ENCODE data around the gene SCD. TPM values are rescaled to one million over a fixed set of nuclear protein-coding genes. Genes with fewer than 3 reads are reported as not detected.

SCD gene
- polyA plus RNA-seq, 3 donors: 37.8 to 56.9 (median 45.6) TPM

- no peak for DNase-seq (ENCODE audit: extremely low read depth in 1 of 11, low read depth in 9 of 11, low spot score in 4 of 11)
These were observed 8.1 kb downstream of the SCD start for GRCh38 chr10:100355086-100355485.

- DNase-seq (ENCODE audit: extremely low read depth in 1 of 11, low read depth in 9 of 11, low spot score in 4 of 11): no peak
These were observed 9.3 kb downstream of the SCD start for GRCh38 chr10:100356067-100357017.

GRCh38 chr10:100357059-100357858, 10.2 kb downstream of the SCD start:
- DNase-seq (ENCODE audit: extremely low read depth in 1 of 11, low read depth in 9 of 11, low spot score in 4 of 11): no peak

DNA sequence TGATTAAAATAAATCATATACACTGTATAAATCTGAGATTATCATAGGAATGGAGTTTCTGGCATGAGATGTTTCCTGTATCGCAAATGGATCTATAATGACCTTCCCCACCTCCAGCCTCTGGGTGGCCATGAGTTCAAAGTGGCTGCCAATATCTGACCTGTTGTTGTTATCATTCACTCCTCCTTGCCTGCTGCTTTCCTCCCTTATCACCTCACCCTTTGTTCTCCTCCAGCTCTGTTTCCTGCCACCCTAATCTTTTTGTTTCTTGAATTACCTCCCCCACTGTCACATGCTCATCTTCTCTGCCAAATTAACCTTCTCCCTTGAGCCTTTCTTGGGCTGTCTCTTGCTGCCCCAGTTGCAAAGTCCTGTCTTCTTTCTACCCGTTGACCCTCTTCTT, 12.0 kb downstream of the SCD start:
- DNase-seq (ENCODE audit: extremely low read depth in 1 of 11, low read depth in 9 of 11, low spot score in 4 of 11): no peak

DNA sequence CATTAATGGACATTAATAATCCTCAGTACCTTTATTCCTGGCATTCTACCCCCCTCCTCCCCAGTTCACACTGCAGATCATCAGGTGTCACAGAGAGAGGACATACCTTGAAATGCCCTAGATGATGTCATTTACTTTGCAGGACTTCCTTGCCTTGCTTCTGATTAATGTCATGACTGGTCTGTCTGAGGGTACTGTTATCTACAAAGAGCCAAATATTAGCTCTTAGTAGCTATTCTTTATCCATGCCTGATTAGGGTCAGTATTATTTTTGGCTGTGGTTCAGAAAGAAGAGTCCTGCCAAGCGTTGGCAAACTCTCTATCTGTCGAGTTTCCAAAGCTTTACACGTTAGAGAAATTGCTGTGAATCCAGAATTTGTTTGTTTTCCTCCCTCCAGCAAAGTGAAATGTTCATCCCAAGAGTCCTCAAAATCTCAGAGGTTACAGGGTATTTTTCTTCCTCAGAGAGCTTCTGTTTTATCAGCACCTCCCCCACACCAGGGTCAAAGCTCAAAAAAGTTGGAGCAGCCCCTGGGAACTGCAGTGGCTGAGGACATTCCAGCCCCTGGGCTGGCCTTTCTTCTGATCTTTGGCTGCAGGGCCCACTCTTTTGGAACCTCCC, 12.6 kb downstream of the SCD start:
- DNase-seq (ENCODE audit: extremely low read depth in 1 of 11, low read depth in 9 of 11, low spot score in 4 of 11): no peak

DNA sequence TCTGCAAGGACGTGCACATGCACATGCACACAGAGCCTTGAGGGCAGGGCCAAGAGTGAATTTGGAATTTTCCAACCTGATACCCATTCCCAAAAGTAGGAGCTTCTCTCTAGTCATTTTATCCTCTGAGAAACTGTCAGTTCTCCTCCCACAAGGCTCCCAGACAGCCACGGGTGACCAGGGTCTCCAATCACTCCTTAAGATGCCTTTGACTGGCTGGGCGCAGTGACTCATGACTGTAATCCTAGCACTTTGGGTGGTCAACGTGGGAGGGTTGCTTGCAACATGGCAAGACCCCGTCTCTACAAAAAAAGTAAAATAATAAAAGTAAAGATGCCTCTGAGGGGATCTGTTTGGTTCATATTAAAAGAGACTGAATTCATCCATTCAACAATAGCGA, 13.2 kb downstream of the SCD start:
- DNase-seq (ENCODE audit: extremely low read depth in 1 of 11, low read depth in 9 of 11, low spot score in 4 of 11): no peak

DNA sequence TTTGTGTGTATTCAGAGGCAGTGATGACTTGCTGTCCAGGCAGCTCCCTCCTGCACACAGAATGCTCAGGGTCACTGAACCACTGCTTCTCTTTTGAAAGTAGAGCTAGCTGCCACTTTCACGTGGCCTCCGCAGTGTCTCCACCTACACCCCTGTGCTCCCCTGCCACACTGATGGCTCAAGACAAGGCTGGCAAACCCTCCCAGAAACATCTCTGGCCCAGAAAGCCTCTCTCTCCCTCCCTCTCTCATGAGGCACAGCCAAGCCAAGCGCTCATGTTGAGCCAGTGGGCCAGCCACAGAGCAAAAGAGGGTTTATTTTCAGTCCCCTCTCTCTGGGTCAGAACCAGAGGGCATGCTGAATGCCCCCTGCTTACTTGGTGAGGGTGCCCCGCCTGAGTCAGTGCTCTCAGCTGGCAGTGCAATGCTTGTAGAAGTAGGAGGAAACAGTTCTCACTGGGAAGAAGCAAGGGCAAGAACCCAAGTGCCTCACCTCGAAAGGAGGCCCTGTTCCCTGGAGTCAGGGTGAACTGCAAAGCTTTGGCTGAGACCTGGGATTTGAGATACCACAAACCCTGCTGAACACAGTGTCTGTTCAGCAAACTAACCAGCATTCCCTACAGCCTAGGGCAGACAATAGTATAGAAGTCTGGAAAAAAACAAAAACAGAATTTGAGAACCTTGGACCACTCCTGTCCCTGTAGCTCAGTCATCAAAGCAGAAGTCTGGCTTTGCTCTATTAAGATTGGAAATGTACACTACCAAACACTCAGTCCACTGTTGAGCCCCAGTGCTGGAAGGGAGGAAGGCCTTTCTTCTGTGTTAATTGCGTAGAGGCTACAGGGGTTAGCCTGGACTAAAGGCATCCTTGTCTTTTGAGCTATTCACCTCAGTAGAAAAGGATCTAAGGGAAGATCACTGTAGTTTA, 15.8 kb downstream of the SCD start:
- no peak for DNase-seq (ENCODE audit: extremely low read depth in 1 of 11, low read depth in 9 of 11, low spot score in 4 of 11)

DNA sequence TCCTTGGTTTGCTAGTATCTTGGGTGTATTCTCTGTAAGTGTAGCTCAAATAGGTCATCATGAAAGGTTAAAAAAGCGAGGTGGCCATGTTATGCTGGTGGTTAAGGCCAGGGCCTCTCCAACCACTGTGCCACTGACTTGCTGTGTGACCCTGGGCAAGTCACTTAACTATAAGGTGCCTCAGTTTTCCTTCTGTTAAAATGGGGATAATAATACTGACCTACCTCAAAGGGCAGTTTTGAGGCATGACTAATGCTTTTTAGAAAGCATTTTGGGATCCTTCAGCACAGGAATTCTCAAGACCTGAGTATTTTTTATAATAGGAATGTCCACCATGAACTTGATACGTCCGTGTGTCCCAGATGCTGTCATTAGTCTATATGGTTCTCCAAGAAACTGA, 17.1 kb downstream of the SCD start:
- DNase-seq (ENCODE audit: extremely low read depth in 1 of 11, low read depth in 9 of 11, low spot score in 4 of 11): no peak

- DNase-seq (ENCODE audit: extremely low read depth in 1 of 11, low read depth in 9 of 11, low spot score in 4 of 11): peak in 3 of 11 donors; percentile 57 to 69 (median 59)
These were observed 17.8 kb downstream of the SCD start for GRCh38 chr10:100364735-100365391.

GRCh38 chr10:100368721-100369120, 21.7 kb downstream of the SCD start:
- DNase-seq (ENCODE audit: extremely low read depth in 1 of 11, low read depth in 9 of 11, low spot score in 4 of 11): no peak

DNA sequence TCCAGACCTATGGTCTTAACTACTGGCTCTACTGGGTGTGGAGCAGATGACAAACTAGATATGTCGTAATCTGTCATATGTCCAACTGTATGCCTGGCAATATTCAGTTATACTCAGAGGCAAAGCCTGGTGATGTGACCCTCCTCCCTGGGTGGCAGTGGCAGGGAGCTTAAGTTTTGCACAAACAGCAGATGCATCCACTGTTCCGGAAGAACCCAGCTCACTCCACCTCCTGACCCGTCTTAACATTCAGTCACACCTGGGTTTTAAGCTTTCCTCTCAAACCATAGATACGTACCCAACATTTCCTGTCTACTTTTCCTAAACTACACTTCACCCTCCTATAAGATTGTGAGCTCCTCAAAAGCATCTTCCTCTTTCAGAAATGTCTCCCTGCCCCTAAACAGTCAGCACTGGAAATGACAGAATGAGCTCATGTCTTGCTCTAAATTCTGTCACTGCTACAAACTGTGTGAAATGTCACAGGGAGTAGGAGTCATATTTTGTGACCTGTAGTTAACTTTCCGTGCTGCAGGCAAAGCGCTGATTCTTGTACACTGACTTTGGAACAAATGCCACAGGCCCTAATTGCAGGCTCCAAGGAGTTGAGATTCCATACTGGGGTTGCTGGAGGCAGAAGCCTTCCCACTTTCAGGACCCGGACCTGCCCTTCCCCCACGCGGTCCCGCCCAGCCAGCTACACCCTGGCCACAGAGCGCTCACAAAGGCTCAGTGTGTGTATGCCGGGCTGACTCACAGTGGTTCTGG, 23.9 kb downstream of the SCD start:
- DNase-seq (ENCODE audit: extremely low read depth in 1 of 11, low read depth in 9 of 11, low spot score in 4 of 11): peak in 2 of 11 donors; percentile 29 to 34

- no peak for DNase-seq (ENCODE audit: extremely low read depth in 1 of 11, low read depth in 9 of 11, low spot score in 4 of 11)
These were observed 24.5 kb downstream of the SCD start for GRCh38 chr10:100371482-100372027.

DNA sequence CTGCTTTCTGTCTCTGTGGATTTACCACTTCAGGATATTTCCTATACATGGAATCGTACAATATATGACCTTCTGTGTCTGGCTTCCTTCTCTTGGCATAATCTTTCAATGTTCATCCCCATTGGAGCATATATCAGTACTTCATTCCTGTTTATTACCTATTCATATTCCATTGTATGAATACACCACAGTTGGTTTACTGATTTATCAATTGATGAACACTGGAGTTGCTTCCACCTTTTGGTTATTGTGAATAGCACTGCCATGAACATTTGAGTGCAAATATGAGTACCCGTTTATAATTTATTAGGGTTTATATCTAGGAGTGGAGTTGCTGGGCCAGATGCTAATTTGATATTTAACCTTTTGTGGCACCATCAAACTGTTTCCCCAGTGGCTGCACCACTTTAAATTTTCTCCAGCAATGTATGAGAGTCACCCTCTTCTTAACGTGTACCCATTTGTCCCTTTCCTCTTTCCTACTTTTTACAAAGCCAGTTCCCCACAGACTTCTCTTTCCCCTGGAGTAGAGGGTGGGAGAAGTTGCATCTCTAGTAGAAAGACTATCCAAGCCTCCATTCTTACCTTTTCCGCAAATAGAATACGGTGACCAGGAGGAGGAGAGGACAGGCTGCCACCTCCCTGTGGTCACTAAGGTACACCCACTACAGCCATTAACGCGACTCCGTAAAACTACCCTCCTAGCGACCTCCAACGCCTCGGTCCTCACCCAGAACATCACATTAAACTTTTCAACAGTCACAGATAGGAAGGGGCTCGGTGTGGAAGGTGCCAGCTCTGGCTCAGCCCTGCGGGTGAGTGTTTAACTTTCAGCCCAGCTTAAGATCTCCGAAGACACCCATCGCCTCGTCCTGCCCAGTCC, 25.6 kb downstream of the SCD start:
- no peak for DNase-seq (ENCODE audit: extremely low read depth in 1 of 11, low read depth in 9 of 11, low spot score in 4 of 11)

DNA sequence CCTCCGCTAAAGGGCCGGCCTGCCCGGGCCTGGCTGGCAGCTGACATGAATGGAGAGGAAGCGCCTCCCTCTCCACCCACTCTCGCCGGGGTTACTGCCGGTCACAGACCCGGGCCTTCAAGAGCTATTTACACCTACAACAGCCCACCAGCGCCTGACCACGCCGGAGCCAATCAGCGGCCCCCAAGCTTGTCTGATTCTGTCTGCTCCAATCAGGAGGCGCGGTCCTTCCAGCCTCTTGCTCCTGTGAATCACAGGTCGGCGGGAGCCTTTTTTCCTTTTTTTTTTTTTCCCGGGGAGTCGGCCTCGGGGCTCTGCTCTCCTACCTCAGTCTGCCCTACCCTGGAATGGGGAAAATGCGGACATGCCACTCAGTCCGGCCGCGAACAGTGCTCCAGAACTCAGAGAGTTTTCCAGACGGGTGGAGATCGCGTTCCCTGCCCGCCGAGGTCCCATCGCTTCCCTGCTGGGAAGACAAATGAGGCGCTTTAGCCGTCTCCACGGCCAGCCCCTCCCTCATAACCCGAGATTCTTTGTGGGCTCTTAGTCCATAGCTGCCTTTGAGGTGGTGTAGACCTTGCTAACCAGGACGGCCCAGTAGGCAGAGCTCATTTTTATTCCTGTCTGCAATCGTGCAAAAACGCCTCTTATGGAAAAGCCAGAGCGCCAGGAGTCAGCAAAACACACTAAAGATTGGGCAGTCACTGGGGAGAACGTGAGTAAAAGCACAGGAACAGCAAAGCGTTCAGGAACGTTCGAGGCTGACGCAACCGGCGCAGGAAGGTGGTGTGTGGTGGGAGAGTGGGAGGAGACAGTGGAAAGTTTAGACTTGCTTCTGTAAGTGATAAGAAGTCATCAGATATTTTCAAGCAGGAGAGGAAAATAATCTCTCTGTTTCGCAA, 26.5 kb downstream of the SCD start:
- peak; percentile 88 to 97 (median 96) for DNase-seq (ENCODE audit: extremely low read depth in 1 of 11, low read depth in 9 of 11, low spot score in 4 of 11)

- DNase-seq (ENCODE audit: extremely low read depth in 1 of 11, low read depth in 9 of 11, low spot score in 4 of 11): no peak
These were observed 27.2 kb downstream of the SCD start for GRCh38 chr10:100374200-100374655.
